C4-2B (cell line): Measurements from ENCODE around the gene LRCOL1.

Experiments used
- CTCF ChIP-seq: fragments of 450-650 bp; conservative IDR thresholded peaks from 2 replicates; pipeline ENCODE4 v1.5.1; 2017; ENCODE audit warnings: mild to moderate bottlenecking
- ZFX ChIP-seq: fragments of 450-650 bp; IDR thresholded peaks from 2 replicates; pipeline ENCODE4 v1.6.1; 2017

DNA sequence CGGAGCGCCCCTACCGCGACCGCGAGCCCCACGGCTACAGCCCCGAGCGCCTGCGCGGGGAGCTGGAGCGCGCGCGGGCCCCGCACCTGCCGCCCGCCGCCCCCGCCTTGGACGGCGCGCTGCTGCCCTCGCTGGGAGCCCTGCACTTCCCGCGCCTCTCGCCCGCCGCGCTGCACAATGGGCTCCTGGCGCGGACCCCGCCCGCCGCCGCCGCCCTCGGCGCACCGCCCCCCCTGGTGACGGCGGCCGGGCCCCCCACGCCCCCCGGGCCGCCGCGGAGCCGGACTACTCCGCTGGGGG, 27.0 kb downstream of the LRCOL1 start:
- TF ChIP-seq CTCF (no peak), ZFX (no peak)
